Skeletal muscle cell (primary cell): ENCODE data around the gene CXCR6.
A peak's percentile ranks its signal among the peaks of the same experiment; 100 is the strongest.

ENCODE experiments used
- DNase-seq: peaks from one replicate; pipeline ENCODE4 v3.0.0-alpha.2; 2010; ENCODE audit warnings: low read depth
- H3K4me3 ChIP-seq: 2 replicates; pipeline ENCODE4 v1.5.1; 2011; ENCODE audit warnings: low read depth, mild to moderate bottlenecking, control low read depth, low read length, moderate library complexity

CXCR6 gene

DNA sequence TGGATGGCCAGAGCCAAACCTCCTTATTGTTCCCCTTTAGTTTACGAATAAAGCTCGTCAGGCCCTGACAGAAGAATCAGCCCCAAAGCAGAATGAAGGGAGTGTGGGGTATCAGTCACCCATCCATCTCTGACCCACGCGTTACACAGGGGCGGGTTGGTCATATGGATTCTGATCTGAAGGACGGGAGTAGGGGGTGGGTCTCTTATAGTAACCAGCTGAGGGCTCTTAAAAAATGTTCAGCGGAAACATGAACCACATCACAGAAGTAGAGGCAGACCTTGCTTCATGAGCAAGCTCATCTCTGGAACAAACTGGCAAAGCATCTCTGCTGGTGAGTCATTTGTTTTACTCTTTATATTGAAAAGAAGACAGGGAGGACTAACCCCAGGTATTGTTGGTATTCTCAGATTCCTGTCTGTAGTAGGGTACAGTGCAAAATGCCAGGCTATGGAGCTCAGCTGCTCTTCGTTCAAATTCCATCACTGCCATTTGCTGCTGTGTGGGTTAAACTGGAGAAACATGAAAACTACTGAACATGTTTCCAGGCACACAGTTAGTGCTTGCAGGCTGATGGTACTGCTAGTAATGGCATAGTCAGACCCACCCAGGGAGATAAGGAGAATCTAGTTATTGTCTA is at the start of gene CXCR6:
Gene CXCR6, plus strand, starts transcription at position 258 of the 640 bp plus-strand sequence. CDS start 3,018 bp downstream, outside the sequence.
- DNase-seq = no peak
- no peak within 1 kb of the TSS for H3K4me3 ChIP-seq

DNA sequence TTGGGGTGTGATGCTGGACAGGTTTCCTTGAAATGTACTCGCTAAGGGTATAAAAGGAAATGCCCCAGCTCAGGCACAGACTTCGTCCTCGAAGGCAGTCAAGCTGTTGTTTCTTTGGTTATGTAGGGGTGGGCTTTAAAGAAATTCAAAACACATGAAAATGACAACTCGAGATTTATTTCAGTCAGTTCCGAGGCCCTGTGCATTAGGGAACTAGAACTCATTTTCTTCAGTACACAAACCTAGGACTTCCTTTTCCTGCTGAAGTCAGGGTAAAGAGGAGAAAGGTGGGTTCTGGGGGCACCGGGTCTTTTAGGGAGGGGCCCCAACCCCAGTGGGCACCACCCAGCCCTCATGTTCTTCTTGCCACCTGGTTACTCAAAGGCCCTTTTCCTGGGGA is 49.2 kb upstream of the CXCR6 start:
- no peak for DNase-seq
- H3K4me3 ChIP-seq = no peak overlapping the region

DNA sequence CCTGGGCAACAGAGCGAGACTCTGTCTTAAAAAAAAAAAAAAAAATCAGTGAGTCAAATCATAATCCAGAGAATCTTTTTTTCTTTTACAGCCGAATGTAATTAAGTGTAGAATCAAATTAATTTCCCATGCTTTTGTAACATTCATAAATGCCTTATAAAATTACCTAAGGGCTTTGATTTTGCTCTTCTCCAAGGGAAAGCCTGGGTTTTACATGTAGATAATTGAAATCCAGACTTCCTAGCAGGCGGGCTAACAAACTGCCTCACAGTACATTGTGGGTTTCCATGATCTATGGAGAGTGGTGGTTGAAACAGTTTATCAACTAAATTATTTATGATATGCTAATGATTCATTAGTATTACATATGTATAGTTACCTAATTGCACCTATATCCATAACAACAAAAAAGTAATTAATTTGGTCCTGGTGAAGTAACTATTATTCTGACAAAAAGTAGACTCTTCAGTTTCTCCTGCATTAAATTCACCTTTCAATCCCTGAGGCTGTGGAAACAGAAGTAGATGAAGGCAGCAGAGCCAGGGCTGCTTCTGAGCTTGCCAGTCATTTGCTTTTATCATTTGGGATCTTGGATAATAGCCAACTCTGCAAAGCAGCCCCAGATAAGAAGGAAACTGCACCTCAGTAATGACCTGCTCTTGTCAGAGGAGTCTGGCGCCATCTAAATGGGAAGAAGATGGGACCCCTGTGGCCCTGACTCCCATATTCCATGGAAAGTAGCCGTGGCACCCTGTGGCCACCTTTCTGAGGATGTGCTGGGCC is 47.4 kb upstream of the CXCR6 start:
- no peak for DNase-seq
- H3K4me3 ChIP-seq = no peak overlapping the region

DNA sequence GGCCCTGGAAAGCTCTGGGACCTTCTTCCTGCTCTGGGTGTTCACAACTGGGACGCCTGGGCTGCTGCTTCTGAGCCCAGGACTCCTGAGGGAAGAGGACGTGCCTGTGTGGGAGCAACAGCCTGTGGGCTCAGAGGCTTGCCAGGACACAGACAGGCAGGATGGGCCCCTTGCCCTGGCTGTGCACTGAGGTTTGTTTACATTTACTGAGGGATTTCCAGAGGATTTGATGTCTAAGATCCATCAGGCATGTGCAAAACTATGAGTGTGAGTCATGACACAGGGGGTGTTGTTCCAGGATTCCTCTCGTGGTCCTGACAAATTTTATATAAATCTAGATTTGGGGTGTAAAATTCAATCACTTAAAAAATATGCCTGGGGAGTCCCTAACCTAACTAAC is 46.3 kb upstream of the CXCR6 start:
- H3K4me3 ChIP-seq = no peak overlapping the region
- peak; percentile 44 for DNase-seq

DNA sequence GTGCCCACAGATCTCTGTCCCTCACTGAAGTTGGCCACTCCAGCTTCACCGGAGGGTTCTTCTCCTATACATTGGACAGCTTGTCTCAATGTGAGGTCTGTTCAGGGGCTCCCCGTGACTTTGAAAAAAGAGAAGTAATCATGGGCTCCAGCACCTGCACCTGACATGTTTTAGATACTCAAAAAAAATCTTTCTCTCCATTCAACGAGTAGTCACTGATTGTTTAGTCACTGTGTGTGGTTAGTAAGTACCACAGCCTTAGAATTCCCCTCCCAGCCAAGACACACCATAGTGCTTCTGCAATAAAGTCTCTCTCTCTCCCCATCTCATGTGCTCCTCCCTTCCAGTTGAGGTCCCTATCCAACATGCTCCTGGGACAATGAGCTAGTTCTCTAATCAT is 38.3 kb upstream of the CXCR6 start:
- no peak for DNase-seq
- no peak overlapping the region for H3K4me3 ChIP-seq

DNA sequence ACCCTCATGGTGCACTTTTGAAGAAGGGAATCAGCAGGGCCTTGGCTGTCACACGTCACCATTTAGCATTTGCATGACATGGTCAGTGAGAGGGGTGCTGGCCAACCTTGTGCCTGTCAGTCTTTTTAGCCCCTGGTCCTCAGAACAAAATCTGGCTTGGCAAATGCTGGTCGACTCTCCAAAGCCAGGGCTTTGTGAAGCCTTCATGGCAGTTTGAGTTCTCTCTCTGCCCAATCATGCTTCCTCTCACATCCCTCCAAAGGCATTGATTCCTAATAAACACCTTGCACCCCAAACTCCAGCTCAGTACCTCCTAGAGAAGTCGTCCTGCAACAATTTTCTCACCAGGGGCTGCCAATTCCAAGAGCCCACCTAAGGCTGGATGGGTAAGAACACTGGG is 37.5 kb upstream of the CXCR6 start:
- DNase-seq = no peak
- H3K4me3 ChIP-seq = no peak overlapping the region

DNA sequence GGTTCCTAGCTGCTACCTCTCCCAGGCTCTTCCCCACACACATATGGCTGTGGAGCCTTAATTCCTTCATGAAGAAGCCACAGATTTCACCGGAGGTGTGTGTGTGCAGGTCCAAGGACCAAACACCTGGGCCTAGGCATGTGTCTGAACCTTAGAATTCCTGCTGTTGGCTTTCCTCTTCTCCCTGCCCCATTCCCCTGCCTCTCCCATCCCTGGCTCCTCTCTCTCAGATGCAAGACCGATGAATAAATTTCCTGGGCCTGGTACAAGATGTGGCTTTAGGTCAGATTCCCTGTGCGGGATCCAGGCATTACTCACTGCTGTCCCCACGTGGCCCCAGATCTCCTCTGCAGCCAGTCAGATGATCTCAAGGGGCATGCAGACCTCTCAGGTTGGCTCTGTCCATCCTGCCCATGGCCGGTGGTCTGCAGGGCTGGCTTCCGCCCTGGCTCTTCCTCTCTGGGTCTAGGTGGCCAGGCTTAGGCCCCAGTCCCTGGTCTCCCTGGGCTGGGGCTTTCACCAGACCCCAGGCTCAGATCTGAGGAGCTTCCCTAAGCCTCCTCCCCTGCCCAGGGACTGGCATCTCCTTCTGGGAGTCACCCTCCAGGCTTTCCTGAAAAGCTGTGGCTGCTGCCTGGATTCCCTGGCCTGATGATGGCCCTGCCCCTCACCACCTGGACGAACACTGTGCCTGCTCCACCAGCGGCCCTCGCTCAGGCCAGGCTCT is 36.4 kb upstream of the CXCR6 start:
- H3K4me3 ChIP-seq = no peak overlapping the region
- DNase-seq = peak; percentile 48

DNA sequence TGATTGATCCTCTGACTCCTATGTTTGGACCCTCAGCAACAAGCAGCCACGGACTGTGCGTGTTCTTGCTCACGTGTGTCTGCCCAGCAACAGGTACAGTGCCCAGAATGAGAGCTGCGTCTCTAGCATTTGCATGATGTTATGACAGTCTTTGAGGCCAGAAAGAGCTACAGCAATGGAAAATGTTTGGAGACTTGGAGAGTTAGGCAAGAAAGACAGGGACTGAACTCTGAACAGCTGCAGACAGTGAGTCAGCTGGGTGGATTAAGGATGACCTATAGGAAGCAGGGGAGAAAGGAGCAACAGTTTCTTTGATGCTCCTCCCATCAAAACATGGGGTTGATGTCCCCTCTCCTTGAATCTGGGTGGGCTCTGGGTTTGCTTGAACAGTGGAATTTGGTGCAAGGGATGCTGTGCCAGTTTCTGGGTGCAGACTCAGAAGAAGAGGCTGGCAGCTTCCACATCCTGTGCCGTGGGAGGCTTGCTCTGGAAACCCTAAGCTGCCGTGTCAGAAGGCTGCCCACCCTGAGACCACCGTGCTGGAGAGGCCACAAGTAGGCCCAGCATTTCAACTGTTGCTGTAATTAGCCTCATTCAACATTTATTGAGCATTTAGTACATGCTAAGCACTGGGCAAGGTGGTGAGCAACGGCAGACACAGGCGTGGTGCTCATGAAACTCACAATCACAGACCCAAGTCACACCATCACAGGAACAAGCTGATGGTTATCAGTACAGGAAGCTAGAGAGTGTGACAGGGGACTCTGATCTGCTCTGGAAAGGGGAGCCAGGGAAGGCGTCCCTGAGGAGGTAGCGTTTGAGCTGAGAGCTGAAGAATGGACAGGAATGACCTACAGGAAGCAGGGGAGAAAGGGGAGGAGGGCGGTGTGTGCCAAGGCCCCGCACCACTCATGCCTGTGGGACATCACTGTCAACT is 35.2 kb upstream of the CXCR6 start:
- peak; percentile 42 for DNase-seq
- no peak overlapping the region for H3K4me3 ChIP-seq

DNA sequence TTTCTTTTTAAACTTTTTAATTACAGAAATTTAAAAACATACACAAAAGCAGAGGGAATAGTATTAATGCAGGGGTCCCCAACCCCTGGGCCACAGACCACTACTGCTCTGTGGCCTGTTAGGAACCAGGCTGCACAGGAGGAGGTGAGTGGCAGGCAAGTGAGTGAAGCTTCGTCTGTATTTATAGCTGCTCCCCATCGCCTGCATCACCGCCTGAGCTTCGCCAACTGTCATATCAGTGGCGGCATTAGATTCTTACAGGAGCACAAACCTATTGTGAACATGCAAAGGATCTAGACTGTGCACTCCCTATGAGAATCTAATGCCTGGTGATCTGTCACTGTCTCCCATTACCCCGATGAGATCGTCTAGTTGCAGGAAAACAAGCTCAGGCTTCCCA is 34.5 kb upstream of the CXCR6 start:
- no peak for DNase-seq
- H3K4me3 ChIP-seq = no peak overlapping the region

DNA sequence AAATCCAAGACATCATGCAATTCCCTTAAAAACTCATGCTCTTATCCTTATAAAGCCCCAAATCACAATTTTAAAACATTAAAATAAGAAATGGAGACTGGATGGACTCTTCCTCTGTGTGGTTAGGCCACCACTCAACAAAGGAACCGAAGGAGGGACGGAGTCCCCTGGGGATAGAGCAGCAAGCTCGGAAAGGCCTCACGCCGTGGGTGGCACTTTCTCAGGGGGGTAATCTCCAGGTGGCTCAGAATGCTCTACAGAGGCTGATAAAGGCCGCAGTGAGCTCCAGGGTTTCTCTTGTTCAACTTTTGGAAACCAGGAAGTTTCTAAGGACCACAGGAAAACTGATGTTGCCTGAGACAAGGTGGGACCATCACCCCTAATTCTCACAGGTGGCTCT is 33.7 kb upstream of the CXCR6 start:
- no peak overlapping the region for H3K4me3 ChIP-seq
- no peak for DNase-seq

DNA sequence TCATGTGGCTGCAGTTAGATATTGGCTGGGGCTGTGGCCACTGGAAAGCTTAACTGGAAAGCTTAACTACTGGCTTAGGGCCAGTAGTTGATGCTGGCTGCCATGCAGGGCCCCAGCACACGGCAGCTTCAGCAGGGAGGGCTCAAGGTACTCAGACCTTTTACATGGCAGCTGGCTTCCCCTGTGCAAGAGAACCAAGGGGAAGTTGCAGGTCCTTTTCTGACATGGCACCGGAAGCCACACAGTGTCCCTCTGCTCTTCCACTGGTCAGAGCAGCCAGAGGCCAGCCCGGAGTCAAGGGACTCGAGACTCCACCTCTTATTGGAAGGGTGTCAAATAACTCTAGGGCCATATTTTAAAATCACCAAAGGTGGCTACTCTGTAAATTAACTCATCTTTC is 32.4 kb upstream of the CXCR6 start:
- no peak overlapping the region for H3K4me3 ChIP-seq
- DNase-seq = no peak

DNA sequence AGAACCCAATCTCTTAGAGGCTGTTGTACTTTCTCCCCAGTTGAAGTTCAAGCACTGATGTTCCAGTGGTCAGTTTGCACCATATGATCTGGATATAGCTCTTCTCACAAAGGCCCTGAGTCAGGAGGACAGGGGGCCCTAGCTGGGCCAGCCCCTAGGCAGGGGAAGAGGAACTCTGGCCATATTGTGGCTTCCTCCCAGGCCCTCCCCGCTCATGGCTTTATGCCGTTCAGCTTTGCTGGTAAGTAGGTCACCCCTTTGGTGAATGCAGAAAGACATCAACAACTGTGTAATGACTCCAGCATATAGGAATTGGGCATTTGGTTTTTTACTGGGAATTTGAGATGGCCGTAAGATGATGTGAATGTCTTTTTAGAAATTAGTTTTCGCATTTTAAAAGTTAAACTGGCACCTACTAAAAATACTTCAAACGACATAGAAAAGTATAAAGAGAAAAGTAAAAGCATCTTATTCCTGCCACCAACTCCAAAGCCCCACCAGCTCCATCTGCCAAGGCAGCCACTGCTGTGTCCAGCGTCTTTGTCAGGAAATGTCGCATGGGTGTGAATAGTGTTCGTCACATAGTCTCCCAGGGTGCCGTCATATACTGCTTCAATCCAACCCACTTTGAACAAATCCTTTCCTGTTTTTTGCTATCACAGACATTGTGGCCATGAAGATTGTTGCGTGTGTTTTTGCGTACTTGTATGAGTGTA is 31.6 kb upstream of the CXCR6 start:
- DNase-seq = no peak
- H3K4me3 ChIP-seq = no peak overlapping the region

DNA sequence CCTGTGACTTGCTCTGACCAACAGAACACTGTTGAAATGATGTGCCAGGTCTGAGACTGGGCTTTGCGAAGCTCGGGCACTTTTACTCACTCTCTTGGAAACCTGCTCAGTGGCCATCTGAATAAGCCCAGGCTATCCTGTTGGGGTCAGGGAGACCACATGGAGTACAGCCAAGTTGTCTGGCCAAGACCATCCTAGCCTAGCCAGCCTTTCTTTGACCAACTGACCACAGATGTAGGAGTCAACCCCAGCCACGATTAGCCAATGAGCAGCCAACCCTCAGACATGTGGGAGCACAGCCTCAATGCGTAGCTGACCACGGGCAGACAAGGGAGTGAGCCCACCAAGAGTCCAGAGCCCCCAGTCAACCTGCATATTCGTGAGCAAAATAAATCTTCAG is 30.8 kb upstream of the CXCR6 start:
- no peak overlapping the region for H3K4me3 ChIP-seq
- no peak for DNase-seq

DNA sequence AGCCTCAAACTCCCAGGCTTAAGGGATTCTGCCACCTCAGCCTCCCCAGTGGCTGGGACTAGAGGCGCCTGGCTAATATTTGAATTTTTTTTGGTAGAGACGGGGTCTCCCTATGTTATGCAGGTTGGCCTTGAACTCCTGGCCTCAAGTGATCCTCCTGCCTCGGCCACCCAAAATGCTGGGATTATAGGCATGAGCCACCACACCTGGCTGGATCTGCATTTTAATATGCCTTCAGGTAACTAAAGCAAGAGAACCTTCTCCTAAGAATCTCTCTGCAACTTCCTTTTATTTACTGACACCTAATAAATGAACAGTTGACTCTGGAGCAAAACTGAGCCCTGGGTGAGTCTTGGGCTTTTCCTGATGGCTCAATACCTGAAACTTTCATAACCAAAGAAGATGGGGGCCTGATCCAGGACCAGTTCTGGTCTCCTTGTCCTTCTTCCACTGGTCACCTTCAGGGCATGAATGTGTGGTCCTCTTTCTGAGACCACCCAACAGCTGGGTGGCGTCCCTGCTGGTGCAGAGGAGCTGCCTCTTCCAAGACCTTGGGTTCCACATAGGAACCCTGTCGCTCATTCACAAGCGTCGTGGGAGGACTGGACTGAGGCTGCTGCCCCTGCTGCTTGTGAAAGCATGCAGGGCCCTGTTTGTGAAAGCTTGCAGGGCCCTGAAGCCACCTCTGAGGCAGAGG is 28.8 kb upstream of the CXCR6 start:
- no peak overlapping the region for H3K4me3 ChIP-seq
- DNase-seq = no peak

DNA sequence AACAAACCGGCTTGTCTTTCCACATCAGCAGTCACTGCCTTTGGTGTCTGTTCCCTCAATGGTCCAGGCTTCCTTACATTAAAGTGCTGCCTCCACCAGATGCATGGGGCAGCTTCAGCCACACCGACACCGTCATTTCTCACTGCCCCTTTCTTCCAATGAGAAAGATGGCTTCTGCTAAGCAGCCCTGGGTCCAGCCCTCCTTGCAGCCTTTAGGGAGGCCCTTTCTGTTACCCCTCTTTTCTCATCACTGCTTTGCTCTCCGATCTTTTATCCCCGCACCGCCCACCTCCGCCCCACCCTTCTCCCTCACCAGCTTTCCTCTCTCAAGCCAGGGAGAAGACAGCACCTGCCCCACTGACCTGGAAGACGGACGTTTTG is 28.2 kb upstream of the CXCR6 start:
- no peak for DNase-seq
- no peak overlapping the region for H3K4me3 ChIP-seq

DNA sequence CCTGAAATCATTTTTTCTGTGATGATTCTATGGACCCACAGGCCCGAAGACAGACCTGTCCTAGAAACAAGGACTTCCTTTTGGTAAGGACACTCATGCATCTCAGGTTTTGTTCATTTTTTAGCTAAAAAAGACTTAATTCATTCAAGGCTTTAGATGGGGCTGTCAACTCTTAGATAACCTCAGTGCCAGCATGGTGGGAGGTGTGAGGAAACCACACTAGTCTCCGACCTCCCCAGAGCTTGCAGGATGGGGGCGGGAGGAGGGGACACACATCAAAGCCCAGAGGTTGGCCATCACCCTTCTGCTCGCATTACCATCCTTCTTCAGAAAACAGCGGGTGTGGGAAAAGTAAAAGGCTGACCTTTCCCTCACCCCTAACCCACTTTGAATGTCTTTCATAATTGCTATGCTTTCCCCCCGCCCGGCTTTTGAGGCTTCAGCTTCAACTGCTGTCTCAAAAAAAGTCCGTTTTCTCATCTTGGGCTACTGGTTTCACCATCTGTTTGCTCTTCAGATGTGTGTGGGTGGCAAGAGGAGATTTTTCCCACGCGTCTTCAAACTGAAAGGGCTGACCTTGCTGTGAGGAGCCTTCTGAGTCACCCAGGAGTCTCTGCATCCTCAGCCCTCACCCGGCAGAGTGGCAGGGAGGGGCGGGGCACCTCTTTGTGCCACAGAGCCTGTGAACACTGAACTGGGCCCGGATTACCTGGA is 27.6 kb upstream of the CXCR6 start:
- peak; percentile 89 for DNase-seq
- H3K4me3 ChIP-seq = no peak overlapping the region

DNA sequence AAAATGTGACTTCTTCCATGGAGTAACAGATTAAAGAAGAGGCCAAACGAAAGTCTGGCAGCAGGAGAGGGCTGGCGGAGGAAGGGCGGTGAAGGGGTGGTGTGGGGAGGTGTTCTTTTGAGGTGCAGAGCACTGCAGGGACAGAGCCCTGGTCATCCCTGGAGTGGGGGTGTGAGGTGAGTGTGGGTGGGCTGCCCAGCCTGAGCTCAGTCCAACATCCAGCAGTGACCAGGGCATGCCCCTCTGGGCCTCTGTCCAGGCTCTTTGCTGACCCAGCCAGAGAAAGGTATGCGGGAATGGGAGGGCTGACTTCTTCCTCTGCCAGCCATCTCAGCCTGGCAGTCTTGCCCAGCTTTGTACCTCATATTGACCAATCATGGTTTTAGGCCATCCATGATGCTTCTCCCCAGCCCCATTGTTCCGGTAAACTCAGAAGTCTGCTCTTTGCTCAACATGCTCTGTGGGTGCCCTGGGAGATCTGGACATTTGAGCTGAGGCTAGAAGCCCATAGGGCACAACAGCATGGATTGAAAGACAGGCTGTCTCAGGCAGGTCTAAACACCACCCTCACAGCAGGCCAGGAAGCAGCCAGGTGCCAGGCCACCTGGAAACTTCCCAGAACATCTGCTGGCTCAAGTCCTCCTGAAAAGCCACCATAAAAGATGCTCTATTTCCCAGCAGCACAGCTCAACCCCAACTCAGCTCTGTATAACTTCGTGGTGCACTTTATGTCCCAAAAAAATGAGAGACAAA is 25.9 kb upstream of the CXCR6 start:
- no peak overlapping the region for H3K4me3 ChIP-seq
- no peak for DNase-seq
